K562 (cell line): ENCODE results near the gene VWA8. TPM values are rescaled to one million over a fixed set of nuclear protein-coding genes. Genes with fewer than 3 reads are reported as not detected.

Experiments
- ATAC-seq: fragments of 200-7000 bp; cut with Tn5 transposase; 3 replicates; pipeline ENCODE4 v1.9.1; 2020; ENCODE audit warnings: moderate library complexity
- BruUV-seq: library from RNA; stranded (reverse); fragments of 400-500 nt; replicated peaks from 2 replicates; lab custom pipeline; 2021; lab: Mats Ljungman, UMichigan
- CTCF ChIA-PET: fragments of 300-600 bp; formaldehyde crosslinking; extraction: SDS; loops from one replicate; lab custom pipeline; 2021; ENCODE audit warnings: low intra/inter-chr PET ratio; lab: Yijun Ruan, JAX
- POLR2A ChIA-PET: fragments of 300-600, 350-650 bp; sonication (Branson Sonifier 250); formaldehyde crosslinking; extraction: SDS; loops from one replicate; lab custom pipeline; 2021; ENCODE audit warnings: antibody characterized with exemption, inconsistent platforms; lab: Yijun Ruan, JAX
- DNase-seq, 4 experiments: peaks; one replicate each; pipeline versions ENCODE4 v3.0.0 to v3.0.0-alpha.2; 2011 to 2018; ENCODE audit warnings: low spot score in 3 of 4, mixed read lengths in 3 of 4; ENCODE audit errors: extremely low read depth in 1 of 4
- FAIRE-seq: peaks from 2 replicates; lab custom pipeline; 2011; peaks lifted over from hg19 to GRCh38; lab: Jason Lieb, UNC
- H2AFZ ChIP-seq: 2 replicates; pipeline ENCODE4 v1.6.0; 2011; ENCODE audit warnings: low read depth, low read length, control low read depth, inconsistent platforms
- H3K27ac ChIP-seq: fragments of 200-600 bp; 3 replicates; pipeline ENCODE4 v1.8.0; 2011; ENCODE audit warnings: low read depth, mild to moderate bottlenecking, control low read depth, inconsistent platforms, low read length, moderate library complexity, mixed read lengths; ENCODE audit errors: extremely low read depth
- H3K27me3 ChIP-seq, 2 experiments: fragments of 300-600 bp in 1 of 2; 2 replicates in 1 of 2; 3 replicates in 1 of 2; pipeline versions ENCODE4 v1.6.0 to v1.8.0; 2011; ENCODE audit warnings: inconsistent platforms in 2 of 2, low read length in 2 of 2, mild to moderate bottlenecking in 1 of 2, mixed read lengths in 1 of 2, moderate library complexity in 1 of 2; ENCODE audit not compliant: control insufficient read depth in 2 of 2, insufficient read depth in 2 of 2
- H3K36me3 ChIP-seq: fragments of 300-600 bp; 3 replicates; pipeline ENCODE4 v1.8.0; 2011; ENCODE audit warnings: mild to moderate bottlenecking, low read length, inconsistent platforms; ENCODE audit not compliant: control insufficient read depth, insufficient read depth
- H3K4me1 ChIP-seq, 2 experiments: fragments of 200-600 bp in 1 of 2; replicated peaks in 1 of 2; 2 replicates in 1 of 2; 3 replicates in 1 of 2; pipeline versions ENCODE4 v1.5.1 to v1.8.0; 2011; ENCODE audit warnings: inconsistent platforms in 2 of 2, low read length in 2 of 2, mild to moderate bottlenecking in 1 of 2, mixed read lengths in 1 of 2, moderate library complexity in 1 of 2; ENCODE audit not compliant: control insufficient read depth in 2 of 2, insufficient read depth in 2 of 2
- H3K4me2 ChIP-seq: 2 replicates; pipeline ENCODE4 v1.6.1; 2011; ENCODE audit warnings: low read length, control low read depth, inconsistent platforms, mixed read lengths; ENCODE audit not compliant: insufficient read depth
- H3K4me3 ChIP-seq: fragments of 200-600 bp; sonication (generic), shearing (Covaris generic); 2 replicates; pipeline ENCODE4 v1.5.1; 2016; ENCODE audit warnings: control low read depth, inconsistent platforms
- H3K79me2 ChIP-seq: fragments of 200-600 bp; 3 replicates; pipeline ENCODE4 v1.8.0; 2011; ENCODE audit warnings: low read length, inconsistent platforms; ENCODE audit not compliant: control insufficient read depth, insufficient read depth
- H3K9ac ChIP-seq, 2 experiments: 2 replicates each; pipeline versions ENCODE4 v1.6.0 to v1.6.1; 2011; ENCODE audit warnings: low read depth in 2 of 2, low read length in 2 of 2, control low read depth in 1 of 2, inconsistent platforms in 1 of 2, mild to moderate bottlenecking in 1 of 2, mixed read lengths in 1 of 2; ENCODE audit not compliant: insufficient read depth in 1 of 2
- H3K9me1 ChIP-seq: one replicate; pipeline ENCODE4 v1.6.0; 2011; ENCODE audit warnings: inconsistent platforms, mild to moderate bottlenecking, low read length, moderate library complexity; ENCODE audit not compliant: control insufficient read depth, insufficient read depth
- H3K9me3 ChIP-seq: replicated peaks from 2 replicates; pipeline ENCODE4 v1.5.1; 2011; ENCODE audit warnings: low read depth, low read length, inconsistent platforms; ENCODE audit not compliant: control insufficient read depth, insufficient read depth
- H4K20me1 ChIP-seq: replicated peaks from 2 replicates; pipeline ENCODE4 v1.6.1; 2011; ENCODE audit warnings: low read length, inconsistent platforms, mixed read lengths; ENCODE audit not compliant: control insufficient read depth, insufficient read depth
- PURB ChIP-seq: sonication (generic); formaldehyde crosslinking; IDR thresholded peaks from 2 replicates; pipeline ENCODE4 v1.9.0; 2021; ENCODE audit warnings: low read depth, mild to moderate bottlenecking, missing genetic modification reagents
- ZHX1 ChIP-seq: fragments of 150-350 bp; conservative IDR thresholded peaks from 2 replicates; pipeline ENCODE4 v1.6.1; 2014; ENCODE audit warnings: low read length
- ZNF511 ChIP-seq: sonication (generic); formaldehyde crosslinking; IDR thresholded peaks from 2 replicates; pipeline ENCODE4 v1.8.0; 2022; ENCODE audit warnings: mild to moderate bottlenecking, missing genetic modification reagents
- WGBS: fragments of 100-300 bp; shearing (Covaris generic); methylation state at CpG from one replicate; pipeline ENCODE4 v1.1.6; 2016; ENCODE audit warnings: low coverage, mixed read lengths; ENCODE audit not compliant: insufficient coverage; ENCODE audit errors: missing lambda C conversion rate; 5-methylcytosine and 5-hydroxymethylcytosine counted together
- in situ Hi-C: fragments of 300-500 bp; cut with MboI; formaldehyde crosslinking; loops from 4 replicates; pipeline ENCODE4 v1.15.0; 2018; ENCODE audit warnings: inconsistent platforms, mixed read lengths
- intact Hi-C: fragments of 100-400 bp; cut with micrococcal nuclease; formaldehyde crosslinking; loops from 2 replicates; pipeline ENCODE4 v1.14.2; 2022
- polyA plus RNA-seq, 8 experiments: library from polyadenylated mRNA; depleted of rRNA in 4 of 8; stranded (reverse) in 5 of 8; unstranded in 3 of 8; fragments of >200 nt; fragmentation: Nextera tagmentation in 2 of 8; fragmentation: Illumina TruSeq in 1 of 8; extraction: Ambion mirVana in 2 of 8; extraction: Trizol in 1 of 8; gene quantifications; 2 replicates each; pipeline versions ENCODE4 v1.2.1 to v1.2.3, GENCODE V29; 2011 to 2014; ENCODE audit warnings: inconsistent platforms in 1 of 8, missing spikeins in 1 of 8
- total RNA-seq, 7 experiments: library from RNA; depleted of rRNA in 6 of 7; stranded (reverse); fragments of >200 nt in 6 of 7; fragmentation: Illumina TruSeq in 2 of 7; extraction: Trizol in 2 of 7; gene quantifications; 2 replicates each; pipeline versions ENCODE4 v1.2.1 to v1.2.3, GENCODE V29; 2011 to 2021; ENCODE audit warnings: low replicate concordance in 1 of 7
- TF ChIP-seq, protein P1 (sequence below): conservative IDR thresholded peaks from 2 replicates; pipeline ENCODE4 v1.6.1; 2011; ENCODE audit warnings: low read depth, mild to moderate bottlenecking, low read length; ENCODE audit not compliant: control insufficient read depth

The VWA8 gene
- total and polyA plus RNA-seq, 9 of the 15 experiments (the other 6 are each of a cell fraction or from before 2014, with no cell fraction given), result 2.1 to 18.5 (median 13.3) TPM

- ATAC-seq, result no peak
These were observed 411.4 kb downstream of the VWA8 start for GRCh38 chr13:41549491-41549890.

More at GRCh38 chr13:41549491-41549890, 411.4 kb downstream of the VWA8 start:
- Histone ChIP-seq H3K27me3 (peaks cover 0 to 11% of the 10 kb centered on the region in 2 experiments; a peak in 2 of 5 replicates), H3K4me1 (no peaks in the 10 kb centered on the region; a peak in 1 of 5 replicates), H3K4me3 (no peak overlapping the region), H3K36me3 (no peaks in the 10 kb centered on the region), H3K4me2 (no peak overlapping the region), H3K27ac (no peak overlapping the region), H3K9me3 (no peaks in the 10 kb centered on the region), H2AFZ (no peak overlapping the region), H3K79me2 (no peaks in the 10 kb centered on the region), H4K20me1 (no peaks in the 10 kb centered on the region), H3K9ac (no peak overlapping the region), H3K9me1 (no peaks in the 10 kb centered on the region)
- ChIA-PET CTCF (no interaction called here), POLR2A (interaction anchor here (0.7 kb wide), 1 partner anchor 325 kb away, joined by 5 read pairs; no protein-coding TSS in a partner anchor)
- FAIRE-seq, result no peak
- no peak for TF ChIP-seq ZHX1
- no peak for TF ChIP-seq ZNF511 (CRISPR knock-in tag)
- TF ChIP-seq, protein P1, sequence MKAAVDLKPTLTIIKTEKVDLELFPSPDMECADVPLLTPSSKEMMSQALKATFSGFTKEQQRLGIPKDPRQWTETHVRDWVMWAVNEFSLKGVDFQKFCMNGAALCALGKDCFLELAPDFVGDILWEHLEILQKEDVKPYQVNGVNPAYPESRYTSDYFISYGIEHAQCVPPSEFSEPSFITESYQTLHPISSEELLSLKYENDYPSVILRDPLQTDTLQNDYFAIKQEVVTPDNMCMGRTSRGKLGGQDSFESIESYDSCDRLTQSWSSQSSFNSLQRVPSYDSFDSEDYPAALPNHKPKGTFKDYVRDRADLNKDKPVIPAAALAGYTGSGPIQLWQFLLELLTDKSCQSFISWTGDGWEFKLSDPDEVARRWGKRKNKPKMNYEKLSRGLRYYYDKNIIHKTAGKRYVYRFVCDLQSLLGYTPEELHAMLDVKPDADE, result no peak
- TF ChIP-seq PURB (CRISPR knock-in tag), result no peak
- no TSS peak for BruUV-seq
- in situ Hi-C loops, result no loop called here
- no peak for DNase-seq
- intact Hi-C loops, result no loop called here
- WGBS, result 36% methylated on average over 8 of the region's 10 CpGs
